Measurements from ENCODE around the gene C6. TPM values are rescaled to one million over a fixed set of nuclear protein-coding genes. Genes with fewer than 3 reads are reported as not detected.
"Not testable (repeated sequence)": the region's sequence is repeated elsewhere in the genome, so short reads cannot be mapped to it uniquely, and the experiment has no call there.

Gene C6
- total RNA-seq, 1 donor from 2014 or later, result 9.8 TPM

DNA sequence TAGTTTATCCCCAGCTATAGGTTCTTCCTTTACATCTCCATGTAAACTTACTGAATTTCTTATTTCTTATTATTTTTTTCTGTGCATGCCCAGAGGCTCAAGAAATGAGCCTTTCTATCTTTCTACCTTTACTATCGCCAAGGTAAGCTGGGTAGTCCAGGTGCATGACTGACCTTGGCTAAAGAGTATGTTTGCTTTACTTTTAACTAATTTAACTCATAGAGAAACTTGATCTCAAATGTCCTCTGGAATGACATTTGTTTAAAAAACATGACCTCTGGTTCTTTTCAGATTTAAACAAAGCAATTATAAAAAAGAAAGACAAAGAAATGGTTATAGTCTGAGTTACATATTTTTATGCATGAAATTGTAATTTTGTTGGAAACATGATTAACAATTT lies 397 bp downstream of the C6 start:
- Histone ChIP-seq H3K27ac (no peak overlapping the region), H3K9me3 (no peaks in the 10 kb centered on the region), H3K36me3 (no peaks in the 10 kb centered on the region), H3K4me3 (no peak overlapping the region), H3K4me1 (no peaks in the 10 kb centered on the region), H3K27me3 (ENCODE audit: low read depth) (no peaks in the 10 kb centered on the region)
- no peak for ATAC-seq
- TF ChIP-seq CTCF (IDR thresholded peaks at IDR 0.05), result no peak
- no peak for DNase-seq
- intact Hi-C loops (cut with DNase I), result no loop called here

GRCh38 chr5:41211417-41211816 lies 1.9 kb downstream of the C6 start:
- ATAC-seq (no peak), DNase-seq (no peak)
- Histone ChIP-seq H3K36me3 (no peaks in the 10 kb centered on the region), H3K27ac (no peak overlapping the region), H3K9me3 (no peaks in the 10 kb centered on the region), H3K4me1 (no peaks in the 10 kb centered on the region), H3K4me3 (no peak overlapping the region), H3K27me3 (ENCODE audit: low read depth) (no peaks in the 10 kb centered on the region)
- TF ChIP-seq CTCF (IDR thresholded peaks at IDR 0.05), result no peak
- intact Hi-C loops (cut with DNase I), result no loop called here

DNA sequence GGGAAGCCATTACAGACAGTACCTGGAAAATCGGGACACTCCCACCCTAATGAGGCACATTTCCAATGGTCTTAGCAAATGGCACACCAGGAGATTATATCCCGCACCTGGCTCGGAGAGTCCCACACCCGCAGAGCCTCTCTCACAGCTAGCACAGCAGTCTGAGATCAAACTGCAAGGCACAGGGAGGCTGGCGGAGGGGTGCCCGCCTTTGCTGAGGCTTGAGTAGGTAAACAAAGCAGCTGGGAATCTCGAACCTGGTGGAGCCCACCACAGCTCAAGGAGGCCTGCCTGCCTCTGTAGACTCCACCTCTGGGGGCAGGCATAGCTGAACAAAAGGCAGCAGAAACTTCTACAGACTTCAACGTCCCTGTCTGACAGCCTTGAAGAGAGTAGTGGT lies 7.9 kb downstream of the C6 start:
- H3K4me3 ChIP-seq; ATAC-seq; H3K9me3 ChIP-seq; intact Hi-C loops (cut with DNase I); H3K36me3 ChIP-seq; H3K27ac ChIP-seq; DNase-seq; H3K27me3 ChIP-seq (ENCODE audit: low read depth); H3K4me1 ChIP-seq: not testable (repeated sequence)

- Histone ChIP-seq H3K4me1 (no peaks in the 10 kb centered on the region), H3K9me3 (no peaks in the 10 kb centered on the region), H3K27ac (no peak overlapping the region), H3K27me3 (ENCODE audit: low read depth) (no peaks in the 10 kb centered on the region), H3K36me3 (no peaks in the 10 kb centered on the region), H3K4me3 (no peak overlapping the region)
- TF ChIP-seq CTCF (IDR thresholded peaks at IDR 0.05), result no peak
- DNase-seq, result no peak
- no peak for ATAC-seq
- intact Hi-C loops (cut with DNase I), result no loop called here
These were observed 10.3 kb downstream of the C6 start for GRCh38 chr5:41203033-41203432.

GRCh38 chr5:41201082-41201772 lies 12.1 kb downstream of the C6 start:
- H3K4me1 ChIP-seq, result no peaks in the 10 kb centered on the region
- no peak for ATAC-seq
- H3K27ac ChIP-seq, result no peak overlapping the region
- DNase-seq, result no peak
- H3K36me3 ChIP-seq, result no peaks in the 10 kb centered on the region
- intact Hi-C loops (cut with DNase I), result no loop called here
- no peak overlapping the region for H3K4me3 ChIP-seq
- TF ChIP-seq CTCF (IDR thresholded peaks at IDR 0.05), result no peak
- no peaks in the 10 kb centered on the region for H3K9me3 ChIP-seq
- no peaks in the 10 kb centered on the region for H3K27me3 ChIP-seq (ENCODE audit: low read depth)

DNA sequence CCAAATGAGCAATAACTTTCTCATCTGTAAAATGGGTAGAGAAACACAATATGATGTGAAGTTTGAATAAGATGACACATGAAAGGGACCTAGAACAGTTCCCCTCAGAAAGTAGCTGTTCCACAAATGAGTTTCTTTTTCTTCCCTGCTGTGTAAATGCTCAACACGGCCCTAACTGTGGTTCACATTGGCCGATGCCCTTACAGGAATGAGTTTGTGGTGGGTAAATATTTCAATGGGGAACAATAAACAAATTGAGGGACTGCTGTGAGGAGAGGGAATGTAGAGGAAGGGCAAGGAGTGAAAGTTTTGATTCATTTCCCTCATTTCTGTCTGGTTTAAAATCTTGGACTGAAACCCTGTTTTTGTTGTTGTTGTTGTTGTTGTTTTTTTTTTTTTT lies 12.8 kb downstream of the C6 start:
- TF ChIP-seq CTCF (IDR thresholded peaks at IDR 0.05), result no peak
- intact Hi-C loops (cut with DNase I), result no loop called here
- no peak for ATAC-seq

More for the DNA sequence above, 12.8 kb downstream of the C6 start:
- no peak for DNase-seq
- Histone ChIP-seq H3K4me3 (no peak overlapping the region), H3K36me3 (no peaks in the 10 kb centered on the region), H3K27ac (no peak overlapping the region), H3K4me1 (no peaks in the 10 kb centered on the region), H3K27me3 (ENCODE audit: low read depth) (no peaks in the 10 kb centered on the region), H3K9me3 (no peaks in the 10 kb centered on the region)

All from lower lobe of right lung (tissue), 2 donors.